T-helper 17 cell (primary cell): Measurements from ENCODE around the gene ACAD10. TPM values are rescaled to one million over a fixed set of nuclear protein-coding genes. Genes with fewer than 3 reads are reported as not detected.

Experiments used
- ATAC-seq: fragments of 150-1000 bp; cut with Tn5 transposase; 2 replicates; pipeline ENCODE4 v1.10.0; 2021; ENCODE audit warnings: mild to moderate bottlenecking, moderate library complexity
- DNase-seq, 3 donors: peaks; one replicate each; pipeline versions ENCODE4 v3.0.0 to v3.0.0-alpha.2; 2020 to 2021
- H3K9me3 ChIP-seq: one replicate; pipeline ENCODE4 v1.7.0; 2013; ENCODE audit warnings: low read length, mild to moderate bottlenecking; ENCODE audit not compliant: control insufficient read depth, poor library complexity, severe bottlenecking
- H3K27ac Mint-ChIP-seq: one replicate; pipeline ENCODE4 v1.8.0; 2022; ENCODE audit warnings: mild to moderate bottlenecking, moderate library complexity, mixed read lengths
- H3K27me3 Mint-ChIP-seq: one replicate; pipeline ENCODE4 v1.8.0; 2022; ENCODE audit warnings: mixed read lengths
- H3K36me3 Mint-ChIP-seq: one replicate; pipeline ENCODE4 v1.8.0; 2022; ENCODE audit warnings: low read depth, mixed read lengths
- H3K4me1 Mint-ChIP-seq: one replicate; pipeline ENCODE4 v1.8.0; 2022; ENCODE audit warnings: mild to moderate bottlenecking, mixed read lengths
- H3K4me3 Mint-ChIP-seq: one replicate; pipeline ENCODE4 v1.8.0; 2022; ENCODE audit warnings: mild to moderate bottlenecking, moderate library complexity, mixed read lengths
- total RNA-seq, 4 donors: library from RNA in 2 of 4; stranded (reverse) in 2 of 4; gene quantifications; one replicate each; pipeline ENCODE4 v1.2.3 and lab custom pipeline; 2022 to 2026

Gene ACAD10
- total RNA-seq, 2 donors from 2014 or later = 25.1 to 27.9 TPM

DNA sequence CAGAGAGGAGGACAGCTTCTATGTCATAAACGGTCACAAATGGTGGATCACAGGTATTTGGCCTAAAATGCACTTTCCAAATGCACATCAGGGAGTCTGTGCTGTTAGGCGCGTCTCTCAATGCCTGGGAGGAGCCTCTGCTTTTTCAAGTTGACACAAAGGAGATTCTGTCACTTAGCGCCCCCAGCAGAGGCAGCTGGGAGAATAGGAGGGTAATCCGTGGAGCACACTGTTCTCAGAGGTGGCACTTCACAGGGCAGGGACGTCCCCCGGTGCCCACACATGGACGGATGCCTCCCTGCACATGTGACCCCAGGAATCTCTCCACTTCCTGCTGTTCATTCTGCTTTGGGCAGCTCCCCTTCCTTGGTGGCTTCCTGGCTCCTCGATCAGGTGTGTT is 61.5 kb downstream of the ACAD10 start:
- ATAC-seq (no peak), DNase-seq (no peak)
- Mint-ChIP-seq H3K4me1 (no peaks in the 10 kb centered on the region), H3K36me3 (peaks cover 3% of the 10 kb centered on the region), H3K27me3 (no peaks in the 10 kb centered on the region), H3K27ac (no peak overlapping the region), H3K4me3 (no peak overlapping the region)
- H3K9me3 ChIP-seq = no peaks in the 10 kb centered on the region

DNA sequence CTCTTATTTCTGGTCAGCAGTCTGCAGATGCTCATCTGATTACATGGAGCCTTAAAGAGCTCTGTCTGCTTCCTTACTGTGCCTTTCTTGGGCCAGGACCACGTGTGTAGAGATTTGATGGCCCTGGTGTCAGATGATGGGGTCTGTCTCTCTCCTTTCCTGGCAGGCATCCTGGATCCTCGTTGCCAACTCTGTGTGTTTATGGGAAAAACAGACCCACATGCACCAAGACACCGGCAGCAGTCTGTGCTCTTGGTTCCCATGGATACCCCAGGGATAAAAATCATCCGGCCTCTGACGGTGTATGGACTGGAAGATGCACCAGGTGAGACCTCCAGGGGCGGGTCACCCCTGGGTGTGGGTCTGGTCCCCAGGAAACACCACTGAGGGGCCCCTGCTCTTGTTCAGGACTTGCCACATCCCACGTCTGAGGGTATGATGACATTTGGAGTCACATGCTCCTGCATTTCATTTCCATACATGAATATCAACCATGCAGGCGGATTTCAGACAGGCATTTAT is 62.4 kb downstream of the ACAD10 start:
- Mint-ChIP-seq H3K4me3 (no peak overlapping the region), H3K36me3 (peaks cover 3% of the 10 kb centered on the region), H3K27me3 (no peaks in the 10 kb centered on the region), H3K27ac (no peak overlapping the region), H3K4me1 (no peaks in the 10 kb centered on the region)
- ATAC-seq = no peak
- DNase-seq = no peak
- H3K9me3 ChIP-seq = no peaks in the 10 kb centered on the region

DNA sequence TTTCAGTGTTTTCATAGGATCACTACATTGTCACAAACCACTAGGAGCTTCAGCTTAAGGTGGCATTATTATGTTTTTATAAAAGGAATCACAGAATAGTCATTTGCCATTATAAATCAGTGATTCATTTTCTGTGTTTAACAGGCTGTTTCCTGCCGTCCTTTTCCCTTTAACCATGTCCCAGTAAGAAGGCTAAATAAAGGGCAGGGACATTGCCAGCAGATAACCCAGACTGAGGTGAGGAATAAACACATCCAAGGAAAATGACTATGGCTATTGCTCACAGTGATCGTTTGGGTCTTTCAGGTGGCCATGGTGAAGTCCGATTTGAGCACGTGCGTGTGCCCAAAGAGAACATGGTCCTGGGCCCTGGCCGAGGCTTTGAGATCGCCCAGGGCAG is 63.0 kb downstream of the ACAD10 start:
- Mint-ChIP-seq H3K4me1 (no peaks in the 10 kb centered on the region), H3K27ac (no peak overlapping the region), H3K27me3 (no peaks in the 10 kb centered on the region), H3K36me3 (peaks cover 3% of the 10 kb centered on the region), H3K4me3 (no peak overlapping the region)
- ATAC-seq = no peak
- no peak for DNase-seq
- H3K9me3 ChIP-seq = no peaks in the 10 kb centered on the region

DNA sequence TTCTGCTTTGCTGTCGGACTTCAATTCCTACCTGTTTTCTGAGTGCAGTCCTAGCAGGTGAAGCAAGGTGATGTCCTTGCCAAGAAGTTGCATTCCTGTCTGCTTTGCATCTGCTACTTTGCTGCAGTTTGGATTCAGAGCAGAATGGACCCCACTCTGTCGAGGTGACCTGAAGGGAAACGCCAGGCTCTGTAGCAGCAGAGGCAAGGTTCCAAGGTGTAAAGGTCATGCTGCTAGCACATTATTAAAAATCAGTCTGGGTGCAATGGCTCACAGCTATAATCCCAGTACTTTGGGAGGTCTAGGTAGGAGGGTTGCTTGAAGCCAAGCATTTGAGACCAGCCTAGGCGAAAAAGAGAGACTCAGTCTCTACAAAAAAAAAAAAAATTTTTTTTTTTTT is 63.5 kb downstream of the ACAD10 start:
- H3K9me3 ChIP-seq = no peaks in the 10 kb centered on the region
- no peak overlapping the region for H3K4me3 Mint-ChIP-seq

DNA sequence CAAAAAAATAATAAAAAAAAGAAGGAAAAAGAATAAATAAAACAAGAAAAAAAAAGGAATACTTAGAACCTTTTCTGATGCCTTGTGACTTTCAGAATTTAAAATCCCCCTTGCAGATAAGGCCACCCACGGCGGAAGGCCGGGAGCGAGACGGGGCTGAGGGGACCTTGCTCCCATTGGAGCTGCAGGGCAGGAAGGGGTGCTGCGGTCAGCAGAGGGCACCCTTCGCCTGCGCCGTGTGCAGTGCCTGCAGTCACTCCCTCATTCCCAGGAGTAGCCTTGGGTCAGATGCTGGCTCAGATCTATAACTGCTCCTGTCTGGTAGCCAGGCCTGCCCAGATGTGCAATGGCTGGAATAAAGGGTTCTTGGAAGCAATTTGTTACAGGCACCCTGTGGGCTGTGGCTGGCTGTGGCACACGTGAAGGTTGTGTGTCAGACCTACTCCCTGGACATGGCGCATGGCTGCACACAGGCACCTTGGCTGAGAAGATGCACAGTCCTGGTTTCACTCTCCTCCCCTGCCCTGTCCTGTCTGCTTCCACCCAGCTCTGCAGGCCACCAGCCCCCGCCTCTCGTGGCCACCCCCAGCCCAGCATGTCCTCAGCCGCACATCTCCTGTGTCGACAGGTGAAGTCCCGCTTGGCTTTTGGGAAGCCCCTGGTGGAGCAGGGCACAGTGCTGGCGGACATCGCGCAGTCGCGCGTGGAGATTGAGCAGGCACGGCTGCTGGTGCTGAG is 67.5 kb downstream of the ACAD10 start:
- H3K9me3 ChIP-seq = no peaks in the 10 kb centered on the region
- ATAC-seq (no peak), DNase-seq (no peak)
- H3K4me1 Mint-ChIP-seq = peaks cover 2% of the 10 kb centered on the region
- no peaks in the 10 kb centered on the region for H3K27me3 Mint-ChIP-seq
- H3K27ac Mint-ChIP-seq = no peak overlapping the region
- no peaks in the 10 kb centered on the region for H3K36me3 Mint-ChIP-seq
- no peak overlapping the region for H3K4me3 Mint-ChIP-seq

More for the DNA sequence above, 63.5 kb downstream of the ACAD10 start:
- DNase-seq (no peak), ATAC-seq (no peak)
- Mint-ChIP-seq H3K36me3 (peaks cover 3% of the 10 kb centered on the region), H3K4me1 (no peaks in the 10 kb centered on the region), H3K27ac (no peak overlapping the region), H3K27me3 (no peaks in the 10 kb centered on the region)

DNA sequence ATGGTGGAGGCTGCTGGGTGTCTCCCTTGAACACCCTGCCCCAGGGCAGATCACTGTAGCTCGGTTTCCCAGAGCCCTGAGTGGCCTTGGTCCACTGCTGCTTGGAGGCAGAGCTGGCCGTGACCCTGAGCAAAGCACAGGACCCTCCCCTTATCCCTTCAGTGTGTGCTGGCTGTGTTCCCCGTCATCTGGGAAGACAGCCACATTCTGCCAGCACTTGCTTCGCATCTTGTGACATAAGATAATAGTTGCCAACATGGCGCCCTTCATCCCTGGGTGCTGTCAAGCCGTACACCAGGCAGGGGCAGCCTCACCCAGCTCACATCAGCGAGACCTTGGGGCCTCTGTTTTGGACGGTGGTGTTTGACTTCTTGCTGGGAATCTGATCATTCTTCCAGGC is 68.8 kb downstream of the ACAD10 start:
- no peaks in the 10 kb centered on the region for H3K9me3 ChIP-seq
- no peak for ATAC-seq
- Mint-ChIP-seq H3K36me3 (no peaks in the 10 kb centered on the region), H3K27ac (no peak overlapping the region), H3K4me1 (peaks cover 2% of the 10 kb centered on the region), H3K4me3 (no peak overlapping the region), H3K27me3 (no peaks in the 10 kb centered on the region)
- DNase-seq = no peak

DNA sequence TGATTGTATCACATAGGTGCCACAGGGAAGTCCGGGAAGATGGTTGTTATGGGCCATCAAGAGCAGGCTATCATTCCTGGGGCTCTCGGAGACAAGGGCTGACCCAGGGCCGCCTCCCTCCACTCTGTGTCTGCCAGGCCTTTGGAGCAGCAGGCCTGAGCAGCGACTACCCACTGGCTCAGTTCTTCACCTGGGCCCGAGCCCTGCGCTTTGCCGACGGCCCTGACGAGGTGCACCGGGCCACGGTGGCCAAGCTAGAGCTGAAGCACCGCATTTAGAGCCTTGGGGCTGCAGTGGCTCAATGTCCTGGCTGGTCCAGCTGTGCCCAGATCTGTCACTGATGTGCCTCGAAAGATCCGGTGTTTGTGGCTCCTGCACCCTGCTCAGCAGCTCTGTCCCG is 70.3 kb downstream of the ACAD10 start:
- H3K36me3 Mint-ChIP-seq = no peaks in the 10 kb centered on the region
- H3K27ac Mint-ChIP-seq = no peak overlapping the region
- peaks cover 2% of the 10 kb centered on the region for H3K4me1 Mint-ChIP-seq
- DNase-seq = no peak
- H3K9me3 ChIP-seq = no peaks in the 10 kb centered on the region
- ATAC-seq = no peak
- H3K27me3 Mint-ChIP-seq = peaks cover 8% of the 10 kb centered on the region
- no peak overlapping the region for H3K4me3 Mint-ChIP-seq

DNA sequence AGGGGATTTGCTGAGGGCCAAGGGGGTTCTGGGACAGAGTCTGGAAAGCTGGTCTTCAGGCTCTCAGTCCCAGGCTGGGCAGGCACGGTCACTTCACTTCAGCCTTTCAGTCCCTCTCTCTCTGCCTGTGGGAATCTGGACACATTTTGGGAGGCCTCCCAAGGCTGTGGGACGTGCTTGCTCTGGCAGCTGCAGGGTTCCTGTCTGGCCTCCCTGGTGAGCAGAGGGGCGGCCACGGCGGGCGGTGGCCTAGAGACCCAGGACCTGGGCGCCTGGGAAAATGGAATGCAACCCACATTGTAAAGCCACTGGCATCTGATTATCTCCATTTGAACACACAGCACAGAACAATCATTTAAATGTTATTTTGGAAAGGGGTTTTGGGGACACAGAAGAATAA is 70.8 kb downstream of the ACAD10 start:
- ATAC-seq (no peak), DNase-seq (no peak)
- H3K9me3 ChIP-seq = no peaks in the 10 kb centered on the region
- Mint-ChIP-seq H3K4me1 (peaks cover 2% of the 10 kb centered on the region), H3K36me3 (no peaks in the 10 kb centered on the region), H3K27ac (no peak overlapping the region), H3K27me3 (peaks cover 11% of the 10 kb centered on the region), H3K4me3 (no peak overlapping the region)

DNA sequence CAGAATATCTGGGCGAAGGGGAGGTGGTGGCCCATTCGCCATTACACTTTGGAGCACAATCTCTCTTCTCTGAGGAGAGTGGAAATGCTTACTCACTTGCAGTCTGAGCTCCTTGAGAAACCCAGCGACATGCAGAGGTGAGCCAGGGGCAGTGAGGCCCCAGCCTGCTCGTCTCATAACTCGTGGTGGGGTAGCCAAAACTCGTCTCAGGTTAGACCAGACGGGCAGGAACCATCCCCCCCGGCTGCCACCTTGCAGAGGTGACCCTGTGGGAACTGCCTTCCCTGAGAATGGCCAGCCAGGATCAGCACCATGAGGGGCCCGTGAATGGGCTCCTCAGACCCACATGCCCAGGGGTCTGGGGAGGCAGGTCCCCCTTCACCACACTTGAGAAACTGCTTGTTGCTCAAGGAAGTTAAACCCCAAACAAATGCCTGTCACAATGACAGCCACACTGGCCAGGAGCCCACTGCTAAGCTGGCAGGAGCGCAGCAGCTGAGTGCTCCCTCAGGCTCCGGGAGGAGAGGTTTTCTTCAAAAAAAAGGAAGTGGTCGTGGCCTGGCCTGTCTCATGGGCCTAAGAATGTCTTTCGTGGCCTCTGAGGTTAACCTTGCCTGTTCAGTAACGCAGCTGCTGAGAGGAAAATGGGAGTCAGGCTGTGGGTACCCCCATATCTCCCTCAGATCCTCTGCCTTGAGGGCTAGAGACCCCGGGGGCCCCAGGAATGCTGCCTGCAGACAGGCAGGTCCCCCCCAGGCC is 71.7 kb downstream of the ACAD10 start:
- no peaks in the 10 kb centered on the region for H3K36me3 Mint-ChIP-seq
- peak overlapping the region; percentile 43 for H3K27ac Mint-ChIP-seq
- H3K4me1 Mint-ChIP-seq = peaks cover 5% of the 10 kb centered on the region
- peaks cover 19% of the 10 kb centered on the region for H3K27me3 Mint-ChIP-seq
- no peak for DNase-seq
- no peak for ATAC-seq
- H3K4me3 Mint-ChIP-seq = no peak overlapping the region
- H3K9me3 ChIP-seq = no peaks in the 10 kb centered on the region

DNA sequence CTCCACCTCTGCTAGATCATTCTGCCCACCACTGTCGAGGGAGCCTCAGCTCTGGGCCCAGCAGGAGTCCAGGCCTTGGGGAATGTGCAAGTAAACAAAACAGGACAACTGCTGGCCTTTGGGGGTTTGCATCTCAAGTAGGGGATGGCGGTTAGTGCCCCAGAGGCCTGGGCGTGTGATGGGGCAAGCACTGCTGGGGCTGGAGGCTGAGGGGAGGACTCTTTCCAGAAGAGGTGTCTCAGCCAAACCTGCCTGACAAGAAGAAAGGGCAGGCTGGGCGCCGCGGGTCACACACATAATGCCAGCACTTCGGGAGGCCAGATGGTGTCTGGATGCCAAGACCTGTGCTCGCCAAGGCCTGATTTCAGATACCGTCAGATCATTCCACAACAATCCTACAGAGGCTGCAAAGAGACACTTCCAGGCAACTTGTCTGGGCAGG is 72.3 kb downstream of the ACAD10 start:
- DNase-seq = no peak
- no peaks in the 10 kb centered on the region for H3K9me3 ChIP-seq
- H3K36me3 Mint-ChIP-seq = no peaks in the 10 kb centered on the region
- H3K4me1 Mint-ChIP-seq = peaks cover 7% of the 10 kb centered on the region
- peaks cover 25% of the 10 kb centered on the region for H3K27me3 Mint-ChIP-seq
- no peak for ATAC-seq
- H3K4me3 Mint-ChIP-seq = no peak overlapping the region
- peak overlapping the region; percentile 43 for H3K27ac Mint-ChIP-seq

DNA sequence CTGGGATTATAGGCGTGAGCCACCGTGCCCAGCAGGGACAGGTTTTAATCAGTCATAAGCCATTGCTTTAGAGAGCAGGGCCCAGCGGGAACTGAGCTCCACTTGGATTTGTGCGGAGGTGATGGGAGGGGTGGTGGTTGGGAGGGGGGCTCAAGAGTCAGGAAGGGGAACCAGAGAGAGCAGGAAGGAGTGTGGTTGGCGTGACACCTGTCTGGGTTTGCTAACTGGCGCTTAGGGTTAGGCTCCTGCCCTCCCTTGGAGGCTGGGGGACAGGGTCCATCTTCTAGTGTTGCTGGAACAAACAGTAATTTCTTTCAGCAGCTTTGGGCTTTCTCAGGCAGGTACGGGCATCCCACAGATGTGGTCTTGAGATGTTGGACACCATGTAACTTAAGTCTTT is 73.4 kb downstream of the ACAD10 start:
- Mint-ChIP-seq H3K27ac (no peak overlapping the region), H3K36me3 (peaks cover under 1% of the 10 kb centered on the region), H3K4me3 (no peak overlapping the region), H3K27me3 (peaks cover 37% of the 10 kb centered on the region), H3K4me1 (peaks cover 7% of the 10 kb centered on the region)
- ATAC-seq = no peak
- no peaks in the 10 kb centered on the region for H3K9me3 ChIP-seq
- DNase-seq = no peak

DNA sequence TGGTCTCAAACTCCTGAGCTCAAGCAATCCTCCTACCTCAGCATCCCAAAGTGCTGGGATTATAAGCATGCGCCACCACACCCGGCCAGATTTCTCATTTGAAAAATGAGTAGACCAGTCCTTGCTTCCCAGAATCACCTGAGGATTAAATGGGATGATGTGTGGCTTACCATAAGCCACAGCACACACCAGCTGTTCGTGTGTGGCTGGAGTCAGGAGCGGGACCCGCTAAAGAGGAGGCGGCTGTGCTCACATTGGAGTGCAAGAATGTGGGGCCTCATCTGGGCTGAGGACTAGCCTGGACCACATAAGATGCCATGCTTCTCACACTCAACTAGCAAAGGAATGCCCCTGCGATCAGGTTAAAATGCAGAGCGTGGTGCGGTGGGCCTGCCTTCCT is 74.1 kb downstream of the ACAD10 start:
- H3K9me3 ChIP-seq = no peaks in the 10 kb centered on the region
- H3K36me3 Mint-ChIP-seq = peaks cover 2% of the 10 kb centered on the region
- no peak overlapping the region for H3K4me3 Mint-ChIP-seq
- H3K4me1 Mint-ChIP-seq = peaks cover 7% of the 10 kb centered on the region
- no peak for DNase-seq
- H3K27ac Mint-ChIP-seq = no peak overlapping the region
- peaks cover 40% of the 10 kb centered on the region for H3K27me3 Mint-ChIP-seq
- ATAC-seq = no peak

DNA sequence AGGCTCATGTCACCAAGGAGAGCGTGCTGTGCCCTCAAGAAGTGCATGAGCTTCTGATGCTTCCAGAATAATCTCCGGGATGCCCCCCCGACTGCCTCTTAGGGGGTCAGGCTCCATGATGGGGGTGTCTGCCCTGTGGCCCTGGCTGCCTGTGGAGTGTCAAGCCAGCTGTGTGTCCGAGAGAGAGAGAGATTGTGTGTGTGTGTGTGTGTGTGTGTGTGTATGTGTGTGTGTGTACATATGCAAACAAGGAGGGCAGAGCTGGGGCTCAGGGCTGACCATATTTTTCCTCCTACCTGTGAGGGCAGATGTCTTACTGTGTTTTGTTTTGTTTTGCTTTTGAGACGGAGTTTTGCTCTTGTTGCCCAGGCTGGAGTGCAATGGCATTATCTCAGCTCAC is 75.2 kb downstream of the ACAD10 start:
- H3K4me1 Mint-ChIP-seq = peaks cover 5% of the 10 kb centered on the region
- H3K36me3 Mint-ChIP-seq = peaks cover 2% of the 10 kb centered on the region
- peaks cover 51% of the 10 kb centered on the region for H3K27me3 Mint-ChIP-seq
- no peaks in the 10 kb centered on the region for H3K9me3 ChIP-seq
- H3K27ac Mint-ChIP-seq = peak overlapping the region; percentile 39
- no peak for DNase-seq
- no peak for ATAC-seq
- H3K4me3 Mint-ChIP-seq = no peak overlapping the region
